Esophagus muscularis mucosa (tissue), 4 donors: ENCODE results near the gene ZBP1. TPM values are rescaled to one million over a fixed set of nuclear protein-coding genes. Genes with fewer than 3 reads are reported as not detected.
A peak's percentile ranks its signal among the peaks of the same experiment; 100 is the strongest.
"Not testable (repeated sequence)": the region's sequence is repeated elsewhere in the genome, so short reads cannot be mapped to it uniquely, and the experiment has no call there.

ENCODE experiments used
- DNase-seq: peaks from one replicate; pipeline ENCODE4 v3.0.0-alpha.2; 2017; ENCODE audit errors: extremely low spot score
- H3K27ac ChIP-seq, 4 donors: fragments of 200-600 bp; sonication (generic); replicated peaks in 1 of 4; 1 replicate in 3 of 4; 2 replicates in 1 of 4; pipeline ENCODE4 v1.5.1; 2016 to 2019; ENCODE audit warnings: mild to moderate bottlenecking in 1 of 4
- H3K27me3 ChIP-seq, 4 donors: fragments of 200-600 bp; sonication (generic); one replicate each; pipeline versions ENCODE4 v1.5.1 to v1.6.0; 2016 to 2019
- H3K36me3 ChIP-seq, 4 donors: fragments of 200-600 bp; sonication (generic); one replicate each; pipeline ENCODE4 v1.5.1; 2016 to 2019
- H3K4me1 ChIP-seq, 4 donors: fragments of 200-600 bp; sonication (generic); one replicate each; pipeline ENCODE4 v1.5.1; 2016 to 2019
- H3K4me3 ChIP-seq, 4 donors: fragments of 200-600 bp; sonication (generic); 1 replicate in 2 of 4; 2 replicates in 2 of 4; pipeline ENCODE4 v1.5.1; 2016 to 2019; ENCODE audit warnings: mild to moderate bottlenecking in 4 of 4, moderate library complexity in 1 of 4
- H3K9me3 ChIP-seq, 4 donors: fragments of 200-600 bp; sonication (generic); 1 replicate in 3 of 4; 2 replicates in 1 of 4; pipeline ENCODE4 v1.5.1; 2016 to 2019
- CTCF ChIP-seq, 3 experiments: fragments of 200-600 bp in 2 of 3; fragments of 450-650 bp in 1 of 3; sonication (generic) in 2 of 3; IDR thresholded peaks; one replicate each; pipeline ENCODE4 v1.5.1; 2017 to 2019; ENCODE audit warnings: antibody characterized with exemption in 3 of 3, mild to moderate bottlenecking in 2 of 3, moderate library complexity in 1 of 3
- EP300 ChIP-seq: sonication (generic); formaldehyde crosslinking; IDR thresholded peaks from one replicate; pipeline ENCODE4 v1.6.1; 2017; ENCODE audit warnings: antibody characterized with exemption
- POLR2A ChIP-seq: fragments of 450-650 bp; IDR thresholded peaks from one replicate; pipeline ENCODE4 v1.6.1; 2017; ENCODE audit warnings: antibody characterized with exemption, moderate library complexity, mild to moderate bottlenecking, low read depth
- POLR2AphosphoS5 ChIP-seq, 2 donors: sonication (generic); formaldehyde crosslinking; IDR thresholded peaks; one replicate each; pipeline ENCODE4 v1.6.1; 2017; ENCODE audit warnings: antibody characterized with exemption in 2 of 2
- WGBS: methylation state at CpG from one replicate; pipeline ENCODE4 v1.1.5; 2018; 5-methylcytosine and 5-hydroxymethylcytosine counted together
- intact Hi-C: fragments of 100-400 bp; cut with DNase I; formaldehyde crosslinking; loops from one replicate; pipeline ENCODE4 v1.15.1; 2023
- total RNA-seq, 4 donors: library from RNA; depleted of rRNA; stranded (reverse); fragments of >200 nt; gene quantifications; one replicate each; pipeline versions ENCODE4 v1.1.0 to v1.2.1, GENCODE V29; 2016

ZBP1 gene
- total RNA-seq, 4 donors from 2014 or later, result 0.33 to 0.75 TPM; not detected in 2

GRCh38 chr20:57630061-57630460, 9.8 kb upstream of the ZBP1 start:
- 61% methylated on average over 4 of the region's 4 CpGs for WGBS
- intact Hi-C loops, result no loop called here

DNA sequence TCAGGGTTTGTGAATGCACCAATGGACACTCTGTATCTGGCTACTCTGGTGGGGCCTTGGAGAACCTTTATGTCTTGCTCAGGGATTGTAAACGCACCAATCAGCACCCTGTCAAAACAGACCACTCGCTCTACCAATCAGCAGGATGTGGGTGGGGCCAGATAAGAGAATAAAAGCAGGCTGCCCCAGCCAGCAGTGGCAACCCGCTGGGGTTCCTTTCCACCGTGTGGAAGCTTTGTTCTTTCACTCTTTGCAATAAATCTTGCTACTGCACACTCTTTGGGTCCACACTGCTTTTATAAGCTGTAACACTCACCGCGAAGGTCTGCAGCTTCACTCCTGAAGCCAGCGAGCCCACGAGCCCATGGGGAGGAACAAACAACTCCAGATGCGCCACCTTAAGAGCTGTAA, 9.3 kb upstream of the ZBP1 start:
- intact Hi-C loops, H3K36me3 ChIP-seq, H3K9me3 ChIP-seq, H3K27me3 ChIP-seq, H3K27ac ChIP-seq, DNase-seq: not testable (repeated sequence)
- H3K4me1 ChIP-seq, result peaks cover 12 to 20% (median 20%) of the 10 kb centered on the region in 4 donors
- WGBS, result 68% methylated on average over 9 of the region's 9 CpGs
- H3K4me3 ChIP-seq, result peak overlapping the region in 2 of 4 donors; percentile 4 to 12

More at GRCh38 chr20:57630061-57630460, 9.8 kb upstream of the ZBP1 start:
- no peak for DNase-seq
- H3K27ac ChIP-seq, result no peak overlapping the region
- peaks cover 0 to 4% (median 0%) of the 10 kb centered on the region in 4 donors for H3K9me3 ChIP-seq
- TF ChIP-seq CTCF (IDR thresholded peaks at IDR 0.05), result no peak
- no peak for TF ChIP-seq POLR2AphosphoS5 (IDR thresholded peaks at IDR 0.05)
- TF ChIP-seq POLR2A, result no peak
- no peak for TF ChIP-seq EP300
- H3K4me3 ChIP-seq, result peak overlapping the region in 2 of 4 donors; percentile 4 to 12
- no peaks in the 10 kb centered on the region for H3K36me3 ChIP-seq
- H3K4me1 ChIP-seq, result peaks cover 12 to 20% (median 20%) of the 10 kb centered on the region in 4 donors
- no peaks in the 10 kb centered on the region for H3K27me3 ChIP-seq

- intact Hi-C loops, DNase-seq, H3K9me3 ChIP-seq, H3K27me3 ChIP-seq, H3K36me3 ChIP-seq: not testable (repeated sequence)
- WGBS, result 97% methylated on average over 6 of the region's 12 CpGs
- Histone ChIP-seq H3K4me3 (peak overlapping the region in 1 of 4 donors; percentile 15), H3K27ac (peak overlapping the region; percentile 42 to 75 (median 65)), H3K4me1 (peaks cover 12 to 20% (median 20%) of the 10 kb centered on the region in 4 donors)
These were observed 8.7 kb upstream of the ZBP1 start for GRCh38 chr20:57628962-57629308.

DNA sequence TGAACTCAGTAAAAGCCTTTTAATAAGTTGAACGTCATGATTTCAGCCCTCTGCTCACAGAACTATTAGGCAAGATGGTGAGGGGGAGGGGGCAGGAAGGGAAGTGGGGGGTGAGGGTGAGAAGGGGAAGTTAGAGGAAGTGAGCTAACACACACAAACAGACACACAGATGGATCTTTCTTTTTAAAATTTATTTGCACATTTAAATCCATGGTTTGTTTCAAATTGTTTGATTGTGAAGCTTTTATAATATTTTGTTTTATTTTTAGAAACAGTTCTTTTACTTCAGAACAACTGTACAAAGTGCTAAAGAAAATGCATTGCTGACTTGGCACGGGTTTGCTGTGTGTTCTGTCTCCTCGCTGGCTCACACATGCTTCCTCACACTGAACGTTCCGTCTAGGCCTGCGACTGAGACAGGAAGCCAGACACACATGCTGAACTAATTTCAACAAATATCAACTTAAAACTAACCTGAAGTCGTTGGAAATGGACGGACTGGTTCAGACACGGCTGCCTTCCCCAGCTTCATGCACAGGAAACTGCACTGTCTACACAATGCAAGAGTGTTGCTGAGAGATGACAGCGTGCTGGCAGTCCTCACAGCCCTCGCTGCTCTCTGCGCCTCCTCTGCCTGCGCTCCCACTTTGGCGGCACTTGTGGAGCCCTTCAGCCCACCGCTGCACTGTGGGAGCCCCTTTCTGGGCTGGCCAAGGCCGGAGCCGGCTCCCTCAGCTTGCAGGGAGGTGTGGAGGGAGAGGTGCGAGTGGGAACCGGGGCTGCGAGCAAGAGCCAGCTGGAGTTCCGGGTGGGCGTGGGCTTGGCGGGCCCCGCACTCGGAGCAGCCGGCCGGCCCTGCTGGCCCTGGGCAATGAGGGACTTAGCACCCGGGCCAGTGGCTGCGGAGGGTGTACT, 8.1 kb upstream of the ZBP1 start:
- no peaks in the 10 kb centered on the region for H3K27me3 ChIP-seq
- H3K9me3 ChIP-seq, result peaks cover 0 to 8% (median 0%) of the 10 kb centered on the region in 4 donors
- peak overlapping the region; percentile 42 to 75 (median 65) for H3K27ac ChIP-seq
- intact Hi-C loops, result no loop called here
- TF ChIP-seq POLR2AphosphoS5 (IDR thresholded peaks at IDR 0.05) (peak in 1 of 2 donors; percentile 48), POLR2A (no peak)
- H3K4me1 ChIP-seq, result peaks cover 12 to 20% (median 20%) of the 10 kb centered on the region in 4 donors
- peak overlapping the region; percentile 6 to 18 (median 16) for H3K4me3 ChIP-seq
- DNase-seq, result no peak
- H3K36me3 ChIP-seq, result no peaks in the 10 kb centered on the region
- WGBS, result 16% methylated on average over 19 of the region's 29 CpGs

GRCh38 chr20:57627339-57627738, 7.1 kb upstream of the ZBP1 start:
- Histone ChIP-seq H3K36me3 (no peaks in the 10 kb centered on the region), H3K9me3 (peaks cover 0 to 8% (median 0%) of the 10 kb centered on the region in 4 donors), H3K4me3 (no peak overlapping the region), H3K4me1 (peaks cover 12 to 20% (median 20%) of the 10 kb centered on the region in 4 donors), H3K27me3 (peaks cover 0 to 9% (median 0%) of the 10 kb centered on the region in 4 donors), H3K27ac (peak overlapping the region; percentile 19 to 75 (median 65))
- peak; percentile 53 for DNase-seq
- WGBS, result 87% methylated on average over 2 of the region's 2 CpGs
- intact Hi-C loops, result no loop called here
- TF ChIP-seq POLR2A (no peak), POLR2AphosphoS5 (IDR thresholded peaks at IDR 0.05) (no peak), EP300 (no peak)

- peaks cover 0 to 22% (median 0%) of the 10 kb centered on the region in 4 donors for H3K27me3 ChIP-seq
- no peak for DNase-seq
- WGBS, result 98% methylated on average over 2 of the region's 2 CpGs
- no peak overlapping the region for H3K4me3 ChIP-seq
- intact Hi-C loops, result no loop called here
- TF ChIP-seq POLR2AphosphoS5 (IDR thresholded peaks at IDR 0.05), result no peak
- no peak for TF ChIP-seq CTCF (IDR thresholded peaks at IDR 0.05)
- TF ChIP-seq POLR2A, result no peak
- TF ChIP-seq EP300, result no peak
- H3K27ac ChIP-seq, result no peak overlapping the region
- H3K36me3 ChIP-seq, result no peaks in the 10 kb centered on the region
- H3K9me3 ChIP-seq, result peaks cover 0 to 8% (median 0%) of the 10 kb centered on the region in 4 donors
- peaks cover 12 to 20% (median 20%) of the 10 kb centered on the region in 4 donors for H3K4me1 ChIP-seq
These were observed 5.8 kb upstream of the ZBP1 start for GRCh38 chr20:57625978-57626377.
